ENCODE results near the gene ORC6.

Gene ORC6

DNA sequence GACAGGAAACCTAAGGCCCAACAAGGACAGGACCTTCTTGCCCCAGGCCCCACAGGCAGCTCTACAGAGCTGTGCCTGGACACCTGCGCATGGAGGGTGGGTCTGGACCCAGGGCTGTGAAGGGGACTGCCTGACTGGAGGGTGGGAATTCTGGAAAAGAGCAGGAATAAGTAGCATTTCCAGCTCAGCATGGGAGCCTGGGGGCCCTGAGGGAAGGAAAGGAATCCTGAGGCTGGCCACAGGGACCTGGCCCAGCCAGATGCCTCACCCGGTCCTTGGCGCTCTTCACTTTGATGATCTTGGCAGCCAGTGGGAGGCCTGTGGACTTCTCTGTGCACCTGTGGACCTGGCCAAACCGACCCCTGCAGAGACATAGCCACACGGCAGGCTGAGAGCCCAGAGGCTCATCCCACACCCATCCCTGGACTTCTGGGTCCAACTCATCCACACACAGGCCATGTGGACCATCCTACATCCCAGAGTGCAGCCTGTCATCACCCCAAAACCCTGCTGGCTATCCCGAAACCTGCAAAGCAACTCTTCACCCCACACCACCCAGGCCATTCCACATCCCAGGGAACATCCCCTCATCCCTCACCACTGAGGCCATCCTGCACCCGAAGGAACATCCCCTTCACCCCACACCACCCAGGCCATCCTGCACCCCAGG, 40.0 kb downstream of the ORC6 start:
- Histone ChIP-seq H3K36me3 (ENCODE audit: insufficient read depth, low read length) (no peaks in the 10 kb centered on the region), H3K27ac (ENCODE audit: low read length) (no peak overlapping the region), H3K4me1 (ENCODE audit: insufficient read depth, low read length) (no peaks in the 10 kb centered on the region), H2AFZ (ENCODE audit: low read depth, low read length) (no peak overlapping the region), H3K9ac (ENCODE audit: low read depth, low read length) (no peak overlapping the region), H3K4me3 (ENCODE audit: low read depth in 1 of 2, low read length in 2 of 2) (no peak overlapping the region), H3K4me2 (ENCODE audit: insufficient read depth, low read length) (no peak overlapping the region), H3K79me2 (ENCODE audit: insufficient read depth, low read length) (no peaks in the 10 kb centered on the region), H4K20me1 (ENCODE audit: insufficient read depth, low read length) (no peaks in the 10 kb centered on the region), H3K27me3 (ENCODE audit: insufficient read depth, low read length, poor library complexity) (no peaks in the 10 kb centered on the region), H3K9me3 (ENCODE audit: insufficient read depth, low read length, severe bottlenecking) (peaks cover 3% of the 10 kb centered on the region)
- TF ChIP-seq EZH2 (IDR thresholded peaks at IDR 0.05; ENCODE audit: borderline replicate concordance, low read depth, low read length, severe bottlenecking): no peak
- TF ChIP-seq, protein P1, sequence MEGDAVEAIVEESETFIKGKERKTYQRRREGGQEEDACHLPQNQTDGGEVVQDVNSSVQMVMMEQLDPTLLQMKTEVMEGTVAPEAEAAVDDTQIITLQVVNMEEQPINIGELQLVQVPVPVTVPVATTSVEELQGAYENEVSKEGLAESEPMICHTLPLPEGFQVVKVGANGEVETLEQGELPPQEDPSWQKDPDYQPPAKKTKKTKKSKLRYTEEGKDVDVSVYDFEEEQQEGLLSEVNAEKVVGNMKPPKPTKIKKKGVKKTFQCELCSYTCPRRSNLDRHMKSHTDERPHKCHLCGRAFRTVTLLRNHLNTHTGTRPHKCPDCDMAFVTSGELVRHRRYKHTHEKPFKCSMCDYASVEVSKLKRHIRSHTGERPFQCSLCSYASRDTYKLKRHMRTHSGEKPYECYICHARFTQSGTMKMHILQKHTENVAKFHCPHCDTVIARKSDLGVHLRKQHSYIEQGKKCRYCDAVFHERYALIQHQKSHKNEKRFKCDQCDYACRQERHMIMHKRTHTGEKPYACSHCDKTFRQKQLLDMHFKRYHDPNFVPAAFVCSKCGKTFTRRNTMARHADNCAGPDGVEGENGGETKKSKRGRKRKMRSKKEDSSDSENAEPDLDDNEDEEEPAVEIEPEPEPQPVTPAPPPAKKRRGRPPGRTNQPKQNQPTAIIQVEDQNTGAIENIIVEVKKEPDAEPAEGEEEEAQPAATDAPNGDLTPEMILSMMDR (IDR thresholded peaks at IDR 0.05; ENCODE audit: borderline replicate concordance, extremely low read depth, low read length, poor library complexity, severe bottlenecking): no peak
- DNase-seq (no peak), ATAC-seq (ENCODE audit: insufficient read depth, low read depth) (no peak)

DNA sequence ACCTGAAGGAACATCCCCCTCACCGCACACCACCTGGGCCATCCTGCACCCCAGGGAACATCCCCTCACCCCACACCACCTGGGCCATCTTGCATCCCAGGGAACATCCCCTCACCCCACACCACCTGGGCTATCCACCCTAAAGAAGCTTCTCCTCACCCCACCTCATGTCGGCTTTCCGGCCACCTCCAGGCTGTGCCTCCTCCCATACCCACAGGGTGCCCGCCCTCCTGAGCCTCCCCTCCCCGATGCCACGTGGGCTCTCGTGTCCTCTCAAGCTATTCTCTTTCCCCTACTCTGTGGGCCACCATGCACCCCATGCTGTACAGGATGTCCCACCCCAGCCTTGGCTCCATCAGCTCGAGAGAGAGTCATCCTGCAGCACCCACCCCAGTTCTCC, 40.7 kb downstream of the ORC6 start:
- Histone ChIP-seq H3K4me2 (ENCODE audit: insufficient read depth, low read length) (no peak overlapping the region), H2AFZ (ENCODE audit: low read depth, low read length) (no peak overlapping the region), H3K27me3 (ENCODE audit: insufficient read depth, low read length, poor library complexity) (no peaks in the 10 kb centered on the region), H3K9ac (ENCODE audit: low read depth, low read length) (no peak overlapping the region), H3K4me3 (ENCODE audit: low read depth in 1 of 2, low read length in 2 of 2) (no peak overlapping the region), H3K79me2 (ENCODE audit: insufficient read depth, low read length) (no peaks in the 10 kb centered on the region), H4K20me1 (ENCODE audit: insufficient read depth, low read length) (no peaks in the 10 kb centered on the region), H3K9me3 (ENCODE audit: insufficient read depth, low read length, severe bottlenecking) (peaks cover 3% of the 10 kb centered on the region), H3K36me3 (ENCODE audit: insufficient read depth, low read length) (no peaks in the 10 kb centered on the region), H3K27ac (ENCODE audit: low read length) (no peak overlapping the region), H3K4me1 (ENCODE audit: insufficient read depth, low read length) (no peaks in the 10 kb centered on the region)
- no peak for DNase-seq
- no peak for ATAC-seq (ENCODE audit: insufficient read depth, low read depth)
- TF ChIP-seq, protein P1 (IDR thresholded peaks at IDR 0.05; ENCODE audit: borderline replicate concordance, extremely low read depth, low read length, poor library complexity, severe bottlenecking): no peak
- no peak for TF ChIP-seq EZH2 (IDR thresholded peaks at IDR 0.05; ENCODE audit: borderline replicate concordance, low read depth, low read length, severe bottlenecking)

DNA sequence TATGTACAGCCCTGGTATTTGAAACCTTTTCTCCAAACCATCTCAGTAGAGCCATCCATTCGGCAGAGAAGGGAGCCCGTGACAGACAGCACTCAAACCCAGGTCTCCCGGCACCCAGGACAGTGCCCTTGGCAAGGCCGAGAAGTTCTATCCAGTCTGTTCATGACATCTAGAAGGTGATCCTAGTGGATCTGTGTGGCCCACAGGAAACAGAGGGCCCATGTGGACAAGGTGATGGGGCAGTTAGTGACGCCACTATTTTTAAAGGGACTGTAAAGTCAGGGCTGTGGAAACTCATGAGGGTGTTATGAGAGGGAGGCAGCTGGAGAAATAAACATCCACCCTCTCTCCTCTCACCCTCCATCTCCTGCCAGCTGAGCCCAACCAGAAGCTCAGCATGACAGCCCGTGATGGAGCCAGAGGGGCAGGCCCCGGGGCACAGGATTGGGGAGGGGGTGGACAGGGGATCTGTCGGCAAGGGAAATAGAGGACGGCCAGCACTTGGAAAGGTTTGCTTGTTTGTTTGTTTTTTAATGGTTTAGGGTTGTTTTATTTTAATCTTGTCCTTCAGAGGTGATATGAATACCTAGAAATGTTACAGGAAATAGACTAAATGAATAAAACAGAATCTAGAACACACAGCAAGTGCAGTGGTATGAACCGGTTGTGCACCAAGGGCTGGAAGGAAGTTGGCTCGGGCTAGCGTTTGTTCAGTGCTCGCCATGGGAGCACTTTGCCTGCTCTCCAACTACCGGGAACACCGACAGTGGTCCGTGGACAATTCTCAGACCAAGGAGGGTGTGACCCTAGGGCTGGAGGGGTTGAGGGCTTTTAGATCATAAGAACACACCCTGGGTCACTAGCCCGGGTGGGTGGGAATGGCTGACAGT, 41.6 kb downstream of the ORC6 start:
- Histone ChIP-seq H3K4me2 (ENCODE audit: insufficient read depth, low read length) (no peak overlapping the region), H3K27me3 (ENCODE audit: insufficient read depth, low read length, poor library complexity) (no peaks in the 10 kb centered on the region), H3K79me2 (ENCODE audit: insufficient read depth, low read length) (no peaks in the 10 kb centered on the region), H3K4me1 (ENCODE audit: insufficient read depth, low read length) (no peaks in the 10 kb centered on the region), H3K9ac (ENCODE audit: low read depth, low read length) (no peak overlapping the region), H3K27ac (ENCODE audit: low read length) (no peak overlapping the region), H4K20me1 (ENCODE audit: insufficient read depth, low read length) (no peaks in the 10 kb centered on the region), H2AFZ (ENCODE audit: low read depth, low read length) (no peak overlapping the region), H3K36me3 (ENCODE audit: insufficient read depth, low read length) (no peaks in the 10 kb centered on the region), H3K9me3 (ENCODE audit: insufficient read depth, low read length, severe bottlenecking) (no peaks in the 10 kb centered on the region), H3K4me3 (ENCODE audit: low read depth in 1 of 2, low read length in 2 of 2) (no peak overlapping the region)
- DNase-seq (no peak), ATAC-seq (ENCODE audit: insufficient read depth, low read depth) (no peak)
- TF ChIP-seq, protein P1 (IDR thresholded peaks at IDR 0.05; ENCODE audit: borderline replicate concordance, extremely low read depth, low read length, poor library complexity, severe bottlenecking): no peak
- no peak for TF ChIP-seq EZH2 (IDR thresholded peaks at IDR 0.05; ENCODE audit: borderline replicate concordance, low read depth, low read length, severe bottlenecking)
